HG02798 (cell line): Measurements from ENCODE around the gene MXD1.

ENCODE experiments used
- ATAC-seq: cut with Tn5 transposase; IDR thresholded peaks from one replicate; pipeline ENCODE4 v1.9.1; 2021; ENCODE audit warnings: mild to moderate bottlenecking; ENCODE audit not compliant: unreplicated experiment, poor library complexity

The MXD1 gene

GRCh38 chr2:69933254-69933828, 18.4 kb downstream of the MXD1 start:
- ATAC-seq: no peak

- no peak for ATAC-seq
Observed at GRCh38 chr2:69933839-69934613, 19.1 kb downstream of the MXD1 start.

GRCh38 chr2:69934614-69934908, 19.7 kb downstream of the MXD1 start:
- no peak for ATAC-seq

DNA sequence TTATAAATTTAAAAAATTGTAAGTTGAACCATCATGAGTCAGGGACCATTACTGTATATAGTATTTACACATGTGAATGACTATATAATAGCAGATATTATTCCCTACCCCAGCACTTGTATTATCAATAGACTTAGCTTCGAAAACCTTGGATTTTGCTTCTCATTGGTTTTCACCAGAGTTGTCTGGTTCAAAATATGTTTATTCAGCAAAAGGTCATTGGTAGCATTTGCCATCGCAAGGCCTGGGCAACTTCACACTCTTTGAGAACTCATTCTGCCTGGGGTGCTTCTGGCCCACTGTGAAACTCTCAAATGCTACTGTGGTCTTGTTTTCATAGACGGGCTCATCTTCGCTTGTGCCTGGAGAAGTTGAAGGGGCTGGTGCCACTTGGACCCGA, 20.1 kb downstream of the MXD1 start:
- ATAC-seq: no peak

GRCh38 chr2:69936906-69937305, 22.0 kb downstream of the MXD1 start:
- no peak for ATAC-seq

- no peak for ATAC-seq
Observed at GRCh38 chr2:69937968-69938367, 23.1 kb downstream of the MXD1 start.

- no peak for ATAC-seq
Observed at GRCh38 chr2:69939722-69940121, 24.8 kb downstream of the MXD1 start.

DNA sequence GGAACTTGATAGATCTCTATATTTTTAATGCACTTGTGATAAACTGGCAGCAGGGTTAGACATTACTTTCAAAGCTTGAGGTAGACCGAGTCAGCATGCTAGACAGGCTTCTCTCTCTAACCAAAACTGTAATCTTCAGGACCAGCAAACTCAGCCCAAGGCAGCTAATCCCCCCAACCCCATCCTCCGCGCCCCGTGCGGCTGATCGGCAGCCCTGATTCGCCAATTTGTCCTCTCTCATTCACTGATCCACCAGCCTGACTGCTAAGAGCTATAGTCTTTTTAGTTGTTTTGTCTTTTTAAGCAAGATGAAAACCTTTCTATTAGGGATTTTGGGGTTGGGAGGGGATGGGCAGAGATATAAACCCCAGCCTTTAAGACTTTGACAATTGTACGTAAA, 25.8 kb downstream of the MXD1 start:
- ATAC-seq: no peak

DNA sequence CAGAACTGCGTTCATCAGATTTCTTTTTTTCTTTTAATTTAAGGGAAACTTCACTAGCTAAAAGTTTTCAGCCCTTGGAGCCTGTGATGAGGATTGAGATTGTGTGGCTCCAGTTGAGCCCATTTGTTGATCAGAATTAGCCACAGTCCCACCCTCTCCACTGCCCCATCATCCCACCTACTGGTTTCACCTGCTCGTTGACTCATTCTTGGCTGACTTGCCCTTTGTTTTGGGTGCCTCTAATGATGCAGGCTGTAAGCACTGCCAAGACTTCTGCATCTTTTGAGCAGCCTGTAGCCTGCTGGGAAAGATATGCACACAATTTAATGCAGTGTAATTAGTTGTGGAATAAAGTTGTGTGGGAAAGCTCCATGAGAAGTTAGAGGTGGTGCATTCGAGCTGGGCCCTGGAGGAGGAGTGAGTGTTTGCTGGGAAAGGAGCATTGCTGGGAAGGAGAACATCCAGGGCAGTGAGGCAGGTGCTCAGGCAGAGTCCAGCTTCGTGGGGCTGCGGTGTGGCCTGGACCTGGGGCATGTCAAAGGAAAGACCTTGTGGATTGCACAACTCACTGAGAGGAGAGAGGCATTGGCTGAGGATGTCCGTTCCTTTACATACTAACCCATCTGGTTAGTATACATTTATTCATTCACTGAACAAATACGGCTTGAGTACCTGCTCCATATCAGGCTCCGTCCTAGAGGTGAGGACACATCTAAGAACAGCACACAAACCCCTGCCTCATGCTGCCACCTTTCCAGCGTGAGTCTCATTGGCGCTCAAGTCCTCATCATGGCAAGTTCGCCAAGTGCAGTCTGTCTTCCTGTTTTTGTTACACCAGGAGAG, 28.3 kb downstream of the MXD1 start:
- no peak for ATAC-seq

DNA sequence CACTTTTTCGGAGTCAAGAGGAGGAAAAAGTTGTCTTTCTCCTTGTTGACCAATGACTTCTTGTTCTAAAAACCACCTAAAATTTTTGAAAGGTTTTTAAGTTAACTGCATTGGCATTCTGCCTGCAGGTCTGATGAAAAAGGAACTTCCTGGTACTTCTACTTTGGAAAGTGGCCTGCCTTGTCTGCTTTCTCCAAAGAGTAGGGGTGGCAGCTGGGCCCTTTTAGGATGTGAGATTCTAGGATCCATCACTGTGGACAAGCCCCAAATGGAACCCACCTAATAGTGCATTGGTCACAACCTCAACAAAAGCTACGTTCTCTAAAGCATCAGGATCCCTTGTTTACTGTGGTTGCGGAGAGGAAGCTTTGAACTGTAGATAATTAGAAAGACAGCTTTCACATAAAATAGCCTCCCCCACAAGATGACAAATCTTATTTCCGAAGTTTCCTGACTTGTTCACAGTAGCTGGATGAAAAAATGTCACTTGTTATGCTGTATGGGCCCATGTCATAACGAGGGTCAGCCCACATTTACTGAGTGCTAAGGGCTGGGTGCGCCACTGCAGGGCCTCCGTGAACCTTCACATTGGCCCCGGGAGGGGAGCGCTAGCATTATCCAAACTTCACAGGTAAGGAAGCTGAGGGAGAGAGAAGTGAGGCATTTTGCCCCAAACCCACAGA, 29.1 kb downstream of the MXD1 start:
- no peak for ATAC-seq

DNA sequence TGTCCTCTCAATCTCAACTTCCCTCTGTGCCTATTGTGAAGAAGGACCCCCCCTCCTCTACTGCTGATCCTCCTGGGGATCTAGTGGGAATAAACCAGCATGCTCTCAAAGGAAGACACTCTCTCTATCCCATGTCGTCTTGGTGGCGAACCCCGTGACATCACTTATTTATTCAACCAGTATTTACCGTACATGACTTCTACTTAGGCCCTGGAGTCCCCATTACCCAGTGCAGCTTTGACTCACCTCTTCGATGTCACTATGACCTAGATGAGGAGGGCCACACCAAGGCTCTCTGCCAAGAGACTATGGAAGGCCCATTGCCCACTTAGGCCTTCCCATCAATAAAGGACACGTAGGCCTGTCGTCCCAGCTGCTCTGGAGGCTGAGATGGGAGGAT, 29.8 kb downstream of the MXD1 start:
- no peak for ATAC-seq

DNA sequence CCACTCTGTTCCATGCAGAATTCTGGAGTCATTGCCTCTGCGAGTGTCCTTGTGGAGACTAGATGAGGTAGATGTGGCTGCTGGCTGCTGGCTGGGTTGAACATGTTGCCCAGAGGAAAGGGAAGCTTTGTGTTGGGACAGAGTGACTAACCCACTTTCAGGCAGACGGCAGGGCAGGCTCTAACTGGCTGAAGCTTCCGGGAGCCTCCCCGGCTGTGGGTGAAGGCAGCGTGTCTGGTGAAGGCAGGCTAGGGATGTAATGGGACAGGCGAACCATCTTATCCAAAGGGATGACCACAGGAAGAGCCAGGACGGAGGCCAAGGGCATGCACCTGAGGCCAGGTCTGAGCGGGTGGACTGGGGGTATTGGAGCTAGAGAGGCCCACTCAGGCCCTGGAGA, 30.5 kb downstream of the MXD1 start:
- no peak for ATAC-seq

DNA sequence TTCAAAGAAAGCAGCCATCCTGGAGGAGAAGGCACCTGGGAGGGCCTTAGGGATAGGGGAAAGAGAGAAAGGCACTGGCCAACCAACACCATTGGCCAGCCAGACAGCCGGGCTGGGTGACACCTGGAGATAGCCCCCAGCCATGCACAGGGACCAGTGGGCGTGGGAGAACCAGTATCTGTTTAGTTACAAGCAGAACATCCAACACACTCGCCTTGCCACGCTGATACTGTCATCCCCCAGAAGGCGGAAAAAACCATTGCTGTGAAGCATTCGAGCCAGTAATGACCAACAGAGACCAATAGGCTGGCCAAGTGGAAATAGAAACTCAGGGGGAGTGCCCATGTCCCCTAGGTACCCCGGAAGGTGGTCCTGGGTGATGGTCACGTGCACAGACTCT, 31.0 kb downstream of the MXD1 start:
- ATAC-seq: no peak

GRCh38 chr2:69946351-69947324, 31.7 kb downstream of the MXD1 start:
- ATAC-seq: peak; percentile 60

DNA sequence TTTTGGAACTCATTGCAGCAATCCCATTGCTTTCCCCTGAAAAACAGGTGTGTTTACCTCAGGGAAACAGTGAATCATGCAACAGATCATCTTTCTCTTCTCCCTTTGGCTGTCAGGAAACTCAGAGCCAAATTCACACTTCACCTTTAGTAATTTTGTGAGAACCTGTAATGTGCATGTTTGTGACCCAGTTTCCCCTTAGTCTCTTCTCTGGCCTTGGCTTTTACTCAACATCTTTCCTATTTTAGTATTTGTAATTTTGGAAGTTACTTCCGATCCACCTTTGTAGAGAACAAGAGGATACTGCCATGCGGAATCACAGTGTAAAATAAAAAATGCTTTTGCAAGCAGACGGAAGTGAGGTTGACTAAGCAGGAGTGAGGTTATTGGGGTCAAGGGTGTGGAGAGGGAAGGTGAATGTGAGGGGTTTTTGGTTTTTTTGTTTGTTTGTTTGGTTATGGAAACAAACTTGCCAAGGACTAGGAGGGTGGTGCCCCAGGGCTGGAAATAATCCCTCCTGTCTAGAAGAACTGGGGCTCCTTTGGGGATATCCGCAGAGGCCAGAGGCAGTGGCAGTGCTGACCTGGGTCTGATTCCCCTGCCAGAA, 32.5 kb downstream of the MXD1 start:
- ATAC-seq: no peak

DNA sequence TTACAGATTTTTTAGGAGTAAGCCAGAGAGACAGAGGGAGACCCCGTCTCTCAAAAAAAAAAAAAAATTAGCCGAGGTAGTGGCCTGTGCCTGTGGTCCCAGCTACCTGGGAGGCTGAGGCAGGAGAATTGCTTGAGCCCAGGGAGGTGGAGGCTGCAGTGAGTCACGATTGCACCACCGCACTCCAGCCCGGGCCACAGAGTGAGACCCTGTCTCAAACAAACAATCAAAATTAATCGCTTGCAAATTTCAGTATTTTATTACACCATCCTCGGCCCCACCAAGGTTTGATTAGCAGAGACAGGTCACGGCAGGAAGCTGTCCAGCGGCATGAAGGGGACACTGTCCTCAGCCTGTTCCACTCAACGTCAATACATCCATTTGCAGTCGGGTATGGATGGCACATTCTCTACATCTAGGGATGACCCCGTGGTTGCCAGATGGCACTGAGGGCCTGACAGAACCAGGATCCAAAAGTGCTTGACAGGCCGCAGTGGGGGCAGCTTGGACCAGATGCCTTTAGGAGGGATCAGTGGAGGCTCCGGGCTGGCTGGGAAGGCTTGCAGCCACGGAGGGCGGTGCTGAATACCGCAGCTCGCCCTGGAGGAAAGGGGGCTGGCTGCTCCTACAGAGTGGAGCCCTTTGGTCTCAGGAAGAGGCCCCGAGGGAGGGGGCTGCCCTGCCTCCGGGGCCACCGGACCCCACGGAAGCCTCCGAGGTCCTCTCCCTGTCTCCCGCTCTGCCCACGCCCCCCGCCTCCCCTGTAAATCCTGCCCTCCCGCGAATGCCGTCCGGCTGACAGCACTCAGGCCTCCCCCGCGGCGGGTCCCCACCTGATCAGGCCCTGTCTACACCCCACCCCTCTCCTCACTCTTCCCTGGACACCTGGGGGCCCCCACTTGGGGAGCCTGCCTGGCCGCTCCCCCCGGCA, 33.4 kb downstream of the MXD1 start:
- no peak for ATAC-seq

DNA sequence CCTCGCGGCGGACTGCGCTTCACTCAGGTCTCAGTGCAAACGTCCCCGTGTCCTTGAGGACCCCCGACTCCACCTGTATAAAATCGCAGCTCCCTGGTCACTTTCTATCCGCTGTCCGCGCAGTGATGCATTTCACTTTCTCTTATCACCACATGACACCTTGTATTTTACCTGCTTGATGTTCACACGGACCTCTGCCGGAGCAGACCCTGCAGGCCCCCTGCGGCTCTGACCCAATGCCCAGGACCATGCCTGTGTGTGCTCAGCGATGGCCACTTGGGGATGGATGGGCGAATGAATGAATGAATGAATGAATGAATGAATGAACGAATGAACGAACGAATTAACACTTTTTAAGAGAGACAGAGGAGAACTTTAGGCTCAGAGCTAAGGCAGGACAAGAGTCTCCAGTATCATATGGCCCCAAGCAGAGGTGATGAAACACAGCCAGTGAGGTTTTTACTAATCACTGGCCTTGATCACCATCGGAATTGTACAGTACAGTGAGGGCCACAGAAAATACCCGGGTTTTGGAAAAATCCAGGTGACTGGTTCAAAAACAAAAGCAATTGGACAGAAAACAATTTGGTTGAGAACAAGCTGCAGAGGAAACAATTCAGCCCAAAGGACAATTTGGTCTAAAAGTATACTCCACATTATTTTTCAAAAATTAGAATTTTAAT, 34.2 kb downstream of the MXD1 start:
- no peak for ATAC-seq

DNA sequence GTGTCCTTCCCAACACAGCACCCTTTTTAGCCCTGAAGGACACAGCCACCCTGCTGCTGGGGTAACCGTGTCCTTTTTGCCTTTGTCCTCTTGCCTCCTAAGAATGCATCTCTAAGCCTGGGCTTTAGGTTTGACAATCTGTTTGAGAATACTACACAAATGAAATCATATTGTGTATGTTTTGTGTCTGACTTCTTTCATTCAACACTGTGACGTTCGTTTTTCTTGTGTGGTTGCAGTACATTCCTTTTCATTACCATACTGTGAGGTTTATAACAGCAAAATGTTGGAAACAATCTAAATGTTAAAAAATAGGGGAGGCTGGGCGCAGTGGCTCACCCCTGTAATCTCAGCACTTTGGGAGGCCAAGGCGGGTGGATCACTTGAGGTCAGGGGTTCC, 35.3 kb downstream of the MXD1 start:
- ATAC-seq: no peak
